HepG2 (cell line): Measurements from ENCODE around the gene CXCR5. TPM values are rescaled to one million over a fixed set of nuclear protein-coding genes. Genes with fewer than 3 reads are reported as not detected.
A peak's percentile ranks its signal among the peaks of the same experiment; 100 is the strongest.

Source experiments
- ATF2 ChIP-seq: sonication (generic); formaldehyde crosslinking; IDR thresholded peaks from 2 replicates; pipeline ENCODE4 v1.4.0; 2020; ENCODE audit warnings: missing genetic modification reagents
- ATF6 ChIP-seq: sonication (generic); formaldehyde crosslinking; conservative IDR thresholded peaks from 2 replicates; pipeline ENCODE4 v1.4.0; 2020; ENCODE audit warnings: missing genetic modification reagents
- DNMT1 ChIP-seq: sonication (generic); formaldehyde crosslinking; IDR thresholded peaks from 2 replicates; pipeline ENCODE4 v1.5.1; 2020; ENCODE audit warnings: mild to moderate bottlenecking, missing genetic modification reagents
- KDM1A ChIP-seq: IDR thresholded peaks from 2 replicates; pipeline ENCODE4 v1.6.1; 2016; ENCODE audit warnings: missing compliant biosample characterization
- MED13 ChIP-seq: sonication (generic); formaldehyde crosslinking; IDR thresholded peaks from 2 replicates; pipeline ENCODE4 v1.5.0; 2020; ENCODE audit warnings: missing genetic modification reagents
- RBFOX2 ChIP-seq: fragments of 200-400 bp; formaldehyde crosslinking; IDR thresholded peaks from 2 replicates; pipeline ENCODE4 v1.6.1; 2017; ENCODE audit warnings: low read depth, mild to moderate bottlenecking, low read length
- REL ChIP-seq: sonication (generic); formaldehyde crosslinking; conservative IDR thresholded peaks from 2 replicates; pipeline ENCODE4 v1.8.0; 2022; ENCODE audit warnings: mild to moderate bottlenecking, missing genetic modification reagents, moderate library complexity
- RORA ChIP-seq: sonication (generic); formaldehyde crosslinking; IDR thresholded peaks from 2 replicates; pipeline ENCODE4 v1.5.0; 2020; ENCODE audit warnings: mild to moderate bottlenecking, missing genetic modification reagents, moderate library complexity
- SP2 ChIP-seq: sonication (generic); formaldehyde crosslinking; IDR thresholded peaks from 2 replicates; pipeline ENCODE4 v1.5.1; 2020; ENCODE audit warnings: mild to moderate bottlenecking, missing genetic modification reagents
- SP5 ChIP-seq: IDR thresholded peaks from 2 replicates; pipeline ENCODE4 v1.6.1; 2016; ENCODE audit warnings: low read depth, borderline replicate concordance
- TBL1XR1 ChIP-seq: fragments of 150-350 bp; IDR thresholded peaks from 2 replicates; pipeline ENCODE4 v1.6.1; 2014; ENCODE audit warnings: borderline replicate concordance, low read length; ENCODE audit not compliant: partially characterized antibody
- ZNF142 ChIP-seq: sonication (generic); formaldehyde crosslinking; IDR thresholded peaks from 2 replicates; pipeline ENCODE4 v1.4.0; 2020; ENCODE audit warnings: missing genetic modification reagents
- ZNF235 ChIP-seq: sonication (generic); formaldehyde crosslinking; IDR thresholded peaks from 2 replicates; pipeline ENCODE4 v1.8.1; 2023; ENCODE audit warnings: mild to moderate bottlenecking, missing genetic modification reagents, borderline replicate concordance
- ZNF557 ChIP-seq: sonication (generic); formaldehyde crosslinking; IDR thresholded peaks from 2 replicates; pipeline ENCODE4 v1.4.0; 2020; ENCODE audit warnings: missing genetic modification reagents
- ZNF670 ChIP-seq: sonication (generic); formaldehyde crosslinking; IDR thresholded peaks from 2 replicates; pipeline ENCODE4 v1.8.0; 2022; ENCODE audit warnings: mild to moderate bottlenecking, missing genetic modification reagents, borderline replicate concordance
- ZNF788 ChIP-seq: sonication (generic); formaldehyde crosslinking; IDR thresholded peaks from 2 replicates; pipeline ENCODE4 v1.5.0; 2020; ENCODE audit warnings: mild to moderate bottlenecking, missing genetic modification reagents, borderline replicate concordance
- polyA plus RNA-seq, 8 experiments: library from polyadenylated mRNA; depleted of rRNA in 3 of 8; stranded (reverse) in 7 of 8; unstranded in 1 of 8; fragments of >200 nt; fragmentation: Illumina TruSeq in 4 of 8; extraction: Trizol in 4 of 8; gene quantifications; 2 replicates each; pipeline versions ENCODE4 v1.2.1 to v1.2.3, GENCODE V29; 2011 to 2016; ENCODE audit warnings: low read depth in 4 of 8, missing spikeins in 1 of 8, mixed read lengths in 1 of 8; ENCODE audit not compliant: insufficient read depth in 1 of 8
- total RNA-seq, 5 experiments: library from RNA; depleted of rRNA; stranded (reverse); fragments of >200 nt; fragmentation: Illumina TruSeq; extraction: Trizol; gene quantifications; 2 replicates each; pipeline ENCODE4 v1.2.3, GENCODE V29; 2016; ENCODE audit warnings: low read depth in 1 of 5

Gene CXCR5
- total and polyA plus RNA-seq, 2 of the 13 experiments (the other 11 are each of a cell fraction or from before 2014, with no cell fraction given) = not detected

- TF ChIP-seq ZNF142 (CRISPR knock-in tag) (no peak), ATF6 (CRISPR knock-in tag) (no peak), RORA (no peak), ZNF557 (no peak), ZNF670 (CRISPR knock-in tag) (peak; percentile 45; the same call in 1 of the 2 replicates), ZNF235 (CRISPR knock-in tag) (no peak), RBFOX2 (no peak), SP5 (CRISPR knock-in tag) (no peak; the same call in 1 of the 2 replicates), MED13 (CRISPR knock-in tag) (no peak), KDM1A (no peak), REL (CRISPR knock-in tag) (no peak), ZNF788 (CRISPR knock-in tag) (peak; percentile 31; the same call in 1 of the 2 replicates), DNMT1 (CRISPR knock-in tag) (no peak), TBL1XR1 (no peak), ATF2 (CRISPR knock-in tag) (no peak), SP2 (CRISPR knock-in tag) (0 out of 2 replicates have a peak, but pooled peaks have one; percentile 40)
Measured at GRCh38 chr11:118911880-118912741, 28.4 kb downstream of the CXCR5 start (continued).
